Subcutaneous adipose tissue (tissue), 4 donors: ENCODE measurements around the gene IL1R1. TPM values are rescaled to one million over a fixed set of nuclear protein-coding genes. Genes with fewer than 3 reads are reported as not detected.

Experiments
- CTCF ChIP-seq: fragments of 450-650 bp; IDR thresholded peaks from one replicate; pipeline ENCODE4 v1.5.1; 2016; ENCODE audit warnings: low read depth, mild to moderate bottlenecking, control low read depth, antibody characterized with exemption, moderate library complexity
- total RNA-seq, 4 donors: library from RNA; depleted of rRNA; stranded (reverse); fragments of >200 nt; gene quantifications; one replicate each; pipeline ENCODE4 v1.1.0, GENCODE V29; 2016

Gene IL1R1
- total RNA-seq, 4 donors from 2014 or later: 159 to 381 (median 193) TPM

- no peak for TF ChIP-seq CTCF
Observed at GRCh38 chr2:102101097-102101848, 41.3 kb upstream of the IL1R1 start.

- TF ChIP-seq CTCF: no peak
Observed at GRCh38 chr2:102101849-102102635, 40.5 kb upstream of the IL1R1 start.

- TF ChIP-seq CTCF: no peak
Observed at GRCh38 chr2:102103284-102103683, 39.3 kb upstream of the IL1R1 start.

GRCh38 chr2:102103992-102104871, 38.3 kb upstream of the IL1R1 start:
- TF ChIP-seq CTCF: no peak

GRCh38 chr2:102106133-102106556, 36.4 kb upstream of the IL1R1 start:
- TF ChIP-seq CTCF: no peak

GRCh38 chr2:102107741-102108070, 34.8 kb upstream of the IL1R1 start:
- no peak for TF ChIP-seq CTCF

GRCh38 chr2:102109016-102109415, 33.5 kb upstream of the IL1R1 start:
- TF ChIP-seq CTCF: no peak
